Effector CD4-positive, alpha-beta T cell (primary cell): ENCODE measurements around the gene ZNF429.
"Not testable (repeated sequence)": the region's sequence is repeated elsewhere in the genome, so short reads cannot be mapped to it uniquely, and the experiment has no call there.

Experiments
- DNase-seq: peaks from one replicate; pipeline ENCODE4 v3.0.0-alpha.2; 2020

ZNF429 gene

GRCh38 chr19:21593502-21593901, 88.1 kb downstream of the ZNF429 start:
- no peak for DNase-seq

DNA sequence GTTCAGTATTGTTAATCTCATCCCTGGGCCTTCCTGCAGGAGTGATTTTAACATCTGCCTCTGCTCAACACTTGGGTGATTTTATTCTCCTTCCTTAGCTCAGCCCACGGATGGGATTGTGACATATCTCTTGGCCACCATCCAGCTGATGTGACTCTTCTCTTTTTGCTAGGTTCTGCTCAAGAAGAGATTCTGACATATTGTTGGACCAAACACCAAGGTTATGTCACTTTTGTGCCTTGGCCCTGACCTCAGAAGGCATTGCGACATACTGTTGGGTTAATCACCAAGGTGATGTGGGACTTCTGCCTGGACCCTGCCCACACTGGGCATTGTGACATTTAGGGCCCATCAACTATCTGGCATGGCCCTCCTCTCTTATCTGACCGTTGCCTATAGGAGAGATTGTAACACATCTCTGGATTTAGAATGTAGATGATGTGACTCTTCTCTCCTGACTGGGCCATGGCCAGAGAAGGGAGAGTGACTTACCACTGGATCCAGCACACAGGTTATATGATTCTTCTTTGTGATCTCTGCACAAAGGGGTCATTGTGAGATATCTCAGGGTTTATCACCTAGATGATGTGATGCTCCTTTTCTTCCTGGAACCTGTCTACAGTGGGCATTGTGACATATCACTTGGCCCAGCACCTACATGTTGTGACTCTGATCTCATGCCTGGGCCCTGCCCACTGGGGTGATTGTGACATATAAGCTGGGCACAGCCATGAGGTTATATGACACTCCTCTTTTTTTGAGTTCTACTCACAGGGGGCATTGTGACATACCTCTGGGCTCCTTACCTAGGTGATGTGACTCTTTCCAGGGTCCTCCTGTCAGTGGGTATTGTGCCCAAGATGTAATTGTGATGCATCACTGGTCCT, 88.8 kb downstream of the ZNF429 start:
- DNase-seq, result no peak

GRCh38 chr19:21595185-21595584, 89.8 kb downstream of the ZNF429 start:
- DNase-seq, result no peak

DNA sequence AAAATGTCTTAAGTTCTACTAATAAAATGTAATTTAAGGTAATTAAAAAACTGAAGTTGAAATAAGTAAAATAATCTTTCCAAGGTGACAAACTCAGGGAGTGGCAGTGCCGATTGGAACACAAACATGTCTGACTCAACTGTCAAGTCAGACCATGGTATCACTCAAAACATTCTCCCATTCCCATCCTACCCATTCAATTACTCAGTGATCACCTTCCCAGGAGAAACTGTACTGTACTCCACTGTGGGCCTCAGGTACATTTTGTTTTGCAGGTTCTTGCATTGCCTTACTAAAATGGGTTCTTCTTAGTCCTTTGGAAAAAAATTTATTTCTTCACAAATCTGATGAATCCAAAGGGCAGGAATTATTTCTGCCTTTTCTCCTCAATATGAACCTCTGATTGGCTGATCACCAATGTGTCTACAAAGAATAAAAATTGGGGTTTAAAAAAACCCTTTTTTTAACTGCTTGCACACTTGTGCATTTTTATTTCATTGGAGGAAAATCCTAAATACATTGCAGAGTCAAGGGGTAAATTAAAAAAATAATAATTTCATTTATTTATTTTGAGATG, 96.8 kb downstream of the ZNF429 start:
- DNase-seq, result no peak

- not testable (repeated sequence) for DNase-seq
Observed at GRCh38 chr19:21602659-21603430, 97.4 kb downstream of the ZNF429 start.

GRCh38 chr19:21603431-21604231, 98.2 kb downstream of the ZNF429 start:
- DNase-seq, result no peak

DNA sequence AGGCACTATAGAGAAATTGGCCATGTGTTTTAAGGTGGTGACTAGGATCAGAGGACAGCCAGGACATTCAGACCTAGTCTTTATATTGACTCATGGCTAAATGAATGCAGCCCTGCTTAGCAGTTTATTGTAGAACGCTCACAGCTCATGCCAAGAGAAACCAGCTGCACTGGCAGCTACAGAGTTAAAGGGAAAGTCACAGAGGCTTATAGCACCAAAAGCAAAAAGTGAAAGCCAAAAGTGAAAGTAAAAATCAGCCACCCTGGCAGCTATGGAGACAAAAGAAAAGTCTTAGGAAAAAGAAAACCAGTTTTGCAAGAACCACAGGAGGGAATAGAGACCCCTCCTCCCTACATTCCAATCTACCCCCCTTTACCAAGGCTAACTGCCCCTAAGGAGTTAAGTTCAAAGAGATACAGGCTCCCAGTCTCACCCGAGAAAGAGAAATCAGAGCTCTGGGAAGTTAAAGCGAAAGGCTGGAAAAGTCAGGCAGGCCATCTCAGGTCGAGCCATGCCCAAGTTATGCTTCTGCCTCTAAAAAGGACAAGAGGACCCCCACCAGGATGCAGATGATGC, 99.0 kb downstream of the ZNF429 start:
- no peak for DNase-seq
